GM12878 (cell line): ENCODE data around the gene PPP1R3G. TPM values are rescaled to one million over a fixed set of nuclear protein-coding genes. Genes with fewer than 3 reads are reported as not detected.

Experiments used
- ATAC-seq: fragments of 200-7000 bp; cut with Tn5 transposase; 3 replicates; pipeline ENCODE4 v1.9.1; 2020; ENCODE audit warnings: mild to moderate bottlenecking, moderate library complexity
- BruUV-seq: library from RNA; stranded (reverse); fragments of 400-500 nt; replicated peaks from 2 replicates; lab custom pipeline; 2021; lab: Mats Ljungman, UMichigan
- CTCF ChIA-PET: fragments of 300-600 bp; sonication (Branson Sonifier 250); formaldehyde crosslinking; extraction: SDS; loops from one replicate; lab custom pipeline; 2021; ENCODE audit warnings: inconsistent platforms; lab: Yijun Ruan, JAX
- POLR2A ChIA-PET: fragments of 350-600 bp; formaldehyde crosslinking; extraction: SDS; loops from one replicate; lab custom pipeline; 2021; ENCODE audit warnings: inconsistent platforms; lab: Charles Lee
- RAD21 ChIA-PET: fragments of 300-600 bp; sonication (Branson Sonifier 250); formaldehyde crosslinking; loops from one replicate; lab custom pipeline; 2023; ENCODE audit warnings: antibody characterized with exemption; ENCODE audit not compliant: unreplicated experiment; lab: Charles Lee
- SMC1A ChIA-PET: fragments of 300-600 bp; sonication (Branson Sonifier 250); formaldehyde crosslinking; loops from one replicate; lab custom pipeline; 2023; ENCODE audit not compliant: unreplicated experiment, uncharacterized antibody; lab: Charles Lee
- DNase-seq: peaks from one replicate; pipeline ENCODE4 v3.0.0-alpha.2; 2011; ENCODE audit warnings: low read depth, low spot score
- FAIRE-seq: peaks from 3 replicates; lab custom pipeline; 2011; peaks lifted over from hg19 to GRCh38; lab: Jason Lieb, UNC
- H2AFZ ChIP-seq: 2 replicates; pipeline ENCODE4 v1.6.0; 2011; ENCODE audit warnings: low read depth, low read length, control low read depth; ENCODE audit not compliant: control insufficient read depth
- H3K27ac ChIP-seq: 2 replicates; pipeline ENCODE4 v1.5.1; 2011; ENCODE audit warnings: control low read depth; ENCODE audit not compliant: control insufficient read depth, insufficient read depth
- H3K27me3 ChIP-seq, 2 experiments: replicated peaks in 1 of 2; 2 replicates each; pipeline versions ENCODE4 v1.6.0 to v1.6.1; 2011; ENCODE audit warnings: low read length in 1 of 2; ENCODE audit not compliant: control insufficient read depth in 2 of 2, insufficient read depth in 2 of 2
- H3K36me3 ChIP-seq, 2 experiments: 2 replicates each; pipeline ENCODE4 v1.5.1; 2011; ENCODE audit warnings: low read length in 1 of 2; ENCODE audit not compliant: control insufficient read depth in 2 of 2, insufficient read depth in 2 of 2
- H3K4me1 ChIP-seq: 2 replicates; pipeline ENCODE4 v1.6.1; 2011; ENCODE audit warnings: mild to moderate bottlenecking, low read length, moderate library complexity, mixed read lengths; ENCODE audit not compliant: control insufficient read depth, insufficient read depth
- H3K4me2 ChIP-seq: 2 replicates; pipeline ENCODE4 v1.6.0; 2011; ENCODE audit warnings: control low read depth; ENCODE audit not compliant: control insufficient read depth, insufficient read depth
- H3K4me3 ChIP-seq: fragments of 200-600 bp; sonication (generic); 2 replicates; pipeline ENCODE4 v1.5.1; 2016
- H3K79me2 ChIP-seq: 2 replicates; pipeline ENCODE4 v1.6.0; 2011; ENCODE audit warnings: low read length; ENCODE audit not compliant: control insufficient read depth, insufficient read depth
- H3K9ac ChIP-seq: 2 replicates; pipeline ENCODE4 v1.8.0; 2011; ENCODE audit warnings: low read length, control low read depth, mixed read lengths; ENCODE audit not compliant: control insufficient read depth, insufficient read depth
- H3K9me3 ChIP-seq: replicated peaks from 3 replicates; pipeline ENCODE4 v1.5.1; 2011; ENCODE audit warnings: mild to moderate bottlenecking, low read length; ENCODE audit not compliant: control insufficient read depth, insufficient read depth
- H4K20me1 ChIP-seq: 2 replicates; pipeline ENCODE4 v1.6.0; 2011; ENCODE audit not compliant: control insufficient read depth, insufficient read depth
- BACH1 ChIP-seq: fragments of 450-650 bp; IDR thresholded peaks from 2 replicates; pipeline ENCODE4 v1.6.1; 2017; ENCODE audit warnings: mild to moderate bottlenecking, borderline replicate concordance
- BCLAF1 ChIP-seq: fragments of 450-650 bp; IDR thresholded peaks from 2 replicates; pipeline ENCODE4 v1.6.1; 2017; ENCODE audit warnings: antibody characterized with exemption, mild to moderate bottlenecking, moderate library complexity
- EGR1 ChIP-seq, 2 experiments: IDR thresholded peaks; 1 replicate in 1 of 2; 2 replicates in 1 of 2; pipeline ENCODE4 v1.6.1; 2011 to 2012; ENCODE audit warnings: low read depth in 2 of 2, low read length in 2 of 2, borderline replicate concordance in 1 of 2, mild to moderate bottlenecking in 1 of 2, moderate library complexity in 1 of 2
- FOXK2 ChIP-seq: fragments of 450-650 bp; IDR thresholded peaks from 2 replicates; pipeline ENCODE4 v1.6.1; 2017; ENCODE audit warnings: mild to moderate bottlenecking, moderate library complexity
- GABPA ChIP-seq: IDR thresholded peaks from 2 replicates; pipeline ENCODE4 v1.6.1; 2014; ENCODE audit warnings: antibody characterized with exemption, low read depth, mild to moderate bottlenecking, inconsistent platforms
- HCFC1 ChIP-seq: fragments of 150-350 bp; IDR thresholded peaks from 2 replicates; pipeline ENCODE4 v1.6.1; 2014; ENCODE audit warnings: low read length
- IKZF1 ChIP-seq: fragments of 450-650 bp; conservative IDR thresholded peaks from 2 replicates; pipeline ENCODE4 v1.6.1; 2017; ENCODE audit warnings: antibody characterized with exemption, mild to moderate bottlenecking
- JUNB ChIP-seq: IDR thresholded peaks from 2 replicates; pipeline ENCODE4 v1.6.1; 2016; ENCODE audit warnings: antibody characterized with exemption, mild to moderate bottlenecking
- MTA3 ChIP-seq: IDR thresholded peaks from 2 replicates; pipeline ENCODE4 v1.6.1; 2012; ENCODE audit warnings: low read length, inconsistent platforms, borderline replicate concordance
- RB1 ChIP-seq: fragments of 450-650 bp; formaldehyde crosslinking; IDR thresholded peaks from 2 replicates; pipeline ENCODE4 v1.6.1; 2017; ENCODE audit warnings: mild to moderate bottlenecking, borderline replicate concordance
- RBBP5 ChIP-seq: fragments of 200-600 bp; sonication (generic); conservative IDR thresholded peaks from 2 replicates; pipeline ENCODE4 v1.6.1; 2016
- RFX5 ChIP-seq: IDR thresholded peaks from 2 replicates; pipeline ENCODE4 v1.6.1; 2011; ENCODE audit warnings: low read depth, low read length, improper control_type of control experiment
- SKIL ChIP-seq: fragments of 450-650 bp; IDR thresholded peaks from 2 replicates; pipeline ENCODE4 v1.6.1; 2017; ENCODE audit warnings: mild to moderate bottlenecking, low read depth, inconsistent platforms; ENCODE audit not compliant: poor library complexity, severe bottlenecking
- SUPT20H ChIP-seq: IDR thresholded peaks from 2 replicates; pipeline ENCODE4 v1.6.1; 2011; ENCODE audit warnings: low read depth, mild to moderate bottlenecking, low read length, moderate library complexity, borderline replicate concordance; ENCODE audit not compliant: control insufficient read depth
- TARDBP ChIP-seq: IDR thresholded peaks from 2 replicates; pipeline ENCODE4 v1.6.1; 2016; ENCODE audit warnings: borderline replicate concordance
- YBX1 ChIP-seq: fragments of 450-650 bp; IDR thresholded peaks from 2 replicates; pipeline ENCODE4 v1.6.1; 2016; ENCODE audit warnings: antibody characterized with exemption
- YY1 ChIP-seq: IDR thresholded peaks from 2 replicates; pipeline ENCODE4 v1.6.1; 2011; ENCODE audit warnings: low read depth, mild to moderate bottlenecking, low read length
- ZZZ3 ChIP-seq: IDR thresholded peaks from 2 replicates; pipeline ENCODE4 v1.6.1; 2011; ENCODE audit warnings: low read depth; ENCODE audit not compliant: control insufficient read depth, insufficient read length
- WGBS: methylation state at CpG from one replicate; pipeline ENCODE4 v1.1.6; 2016; ENCODE audit warnings: low lambda C conversion rate; ENCODE audit not compliant: insufficient replicate concordance, insufficient coverage; ENCODE audit errors: missing lambda C conversion rate; 5-methylcytosine and 5-hydroxymethylcytosine counted together
- in situ Hi-C: fragments of 300-500 bp; cut with MboI; formaldehyde crosslinking; loops from 9 replicates; pipeline ENCODE4 v1.14.3; 2018; ENCODE audit warnings: mixed read lengths
- intact Hi-C: fragments of 100-400 bp; cut with micrococcal nuclease; formaldehyde crosslinking; loops from one replicate; pipeline ENCODE4 v1.14.2; 2022; ENCODE audit not compliant: unreplicated experiment
- polyA plus RNA-seq, 11 experiments: library from polyadenylated mRNA; depleted of rRNA in 4 of 11; unstranded in 6 of 11; stranded (reverse) in 5 of 11; fragments of >200 nt; fragmentation: Nextera tagmentation in 4 of 11; fragmentation: Illumina TruSeq in 1 of 11; extraction: Ambion mirVana in 4 of 11; extraction: Trizol in 1 of 11; gene quantifications; 1 replicate in 1 of 11; 2 replicates in 10 of 11; pipeline versions ENCODE4 v1.2.1 to v1.2.3, GENCODE V29; 2011 to 2016; ENCODE audit warnings: inconsistent platforms in 2 of 11, missing spikeins in 2 of 11, low read depth in 1 of 11
- total RNA-seq, 4 experiments: library from RNA; depleted of rRNA in 3 of 4; stranded (reverse); fragments of >200 nt in 3 of 4; fragmentation: Illumina TruSeq in 1 of 4; extraction: Trizol in 1 of 4; gene quantifications; 2 replicates each; pipeline versions ENCODE4 v1.2.1 to v1.2.3, GENCODE V29; 2013 to 2021

The PPP1R3G gene
- total and polyA plus RNA-seq, 10 of the 15 experiments (the other 5 are each of a cell fraction or from before 2014, with no cell fraction given), result 0.01 to 0.10 (median 0.04) TPM; not detected in 4

GRCh38 chr6:5128351-5128750 is 43.2 kb downstream of the PPP1R3G start (continued):
- TF ChIP-seq TARDBP (no peak), ZZZ3 (no peak), JUNB (no peak)

- ChIA-PET CTCF (interaction anchor here (1.9 kb wide), 1 partner anchor 11 kb away, joined by 8 read pairs; no protein-coding TSS in a partner anchor), RAD21 (no interaction called here), POLR2A (no interaction called here), SMC1A (interaction anchor here (1.5 kb wide), 1 partner anchor 13 kb away, joined by 7 read pairs; no protein-coding TSS in a partner anchor)
- no peak overlapping the region for H2AFZ ChIP-seq
- H3K79me2 ChIP-seq, result no peaks in the 10 kb centered on the region
- no peaks in the 10 kb centered on the region for H3K9me3 ChIP-seq
- H4K20me1 ChIP-seq, result no peaks in the 10 kb centered on the region
- H3K27me3 ChIP-seq, result no peaks in the 10 kb centered on the region
- in situ Hi-C loops (no loop called here), intact Hi-C loops (loop anchor here (5.0 kb wide), 1 partner anchor 73 kb away; no protein-coding TSS in a partner anchor)
- no peaks in the 10 kb centered on the region; a peak in 1 of 4 replicates for H3K36me3 ChIP-seq
- H3K4me3 ChIP-seq, result no peak overlapping the region
- DNase-seq (no peak), ATAC-seq (no peak), FAIRE-seq (no peak)
- BruUV-seq, result no TSS peak
- H3K4me1 ChIP-seq, result peaks cover 11% of the 10 kb centered on the region
- no peak overlapping the region for H3K27ac ChIP-seq
- H3K9ac ChIP-seq, result no peak overlapping the region
- 87% methylated on average over 9 of the region's 10 CpGs for WGBS
- no peak overlapping the region for H3K4me2 ChIP-seq
- TF ChIP-seq MTA3, result no peak
- no peak for TF ChIP-seq BACH1
- no peak for TF ChIP-seq GABPA
- no peak for TF ChIP-seq EGR1 (IDR thresholded peaks at IDR 0.05; ENCODE audit: borderline replicate concordance in 1 of 2, low read depth in 2 of 2, low read length in 2 of 2)
- no peak for TF ChIP-seq IKZF1
- TF ChIP-seq YY1, result no peak
- no peak for TF ChIP-seq FOXK2
- TF ChIP-seq RBBP5, result no peak
- no peak for TF ChIP-seq YBX1
- no peak for TF ChIP-seq RFX5
- no peak for TF ChIP-seq RB1
- no peak for TF ChIP-seq SKIL
- TF ChIP-seq BCLAF1, result no peak
- no peak for TF ChIP-seq SUPT20H
- TF ChIP-seq HCFC1, result no peak
Measured at GRCh38 chr6:5130135-5130866, 45.2 kb downstream of the PPP1R3G start.
